GM12878 (cell line): ENCODE measurements around the gene HEMK1. TPM values are rescaled to one million over a fixed set of nuclear protein-coding genes. Genes with fewer than 3 reads are reported as not detected.

ENCODE experiments used
- ATAC-seq: fragments of 200-7000 bp; cut with Tn5 transposase; 3 replicates; pipeline ENCODE4 v1.9.1; 2020; ENCODE audit warnings: mild to moderate bottlenecking, moderate library complexity
- BruUV-seq: library from RNA; stranded (reverse); fragments of 400-500 nt; replicated peaks from 2 replicates; lab custom pipeline; 2021; lab: Mats Ljungman, UMichigan
- CTCF ChIA-PET: fragments of 300-600 bp; sonication (Branson Sonifier 250); formaldehyde crosslinking; extraction: SDS; loops from one replicate; lab custom pipeline; 2021; ENCODE audit warnings: inconsistent platforms; lab: Yijun Ruan, JAX
- POLR2A ChIA-PET: fragments of 350-600 bp; formaldehyde crosslinking; extraction: SDS; loops from one replicate; lab custom pipeline; 2021; ENCODE audit warnings: inconsistent platforms; lab: Charles Lee
- RAD21 ChIA-PET: fragments of 300-600 bp; sonication (Branson Sonifier 250); formaldehyde crosslinking; loops from one replicate; lab custom pipeline; 2023; ENCODE audit warnings: antibody characterized with exemption; ENCODE audit not compliant: unreplicated experiment; lab: Charles Lee
- SMC1A ChIA-PET: fragments of 300-600 bp; sonication (Branson Sonifier 250); formaldehyde crosslinking; loops from one replicate; lab custom pipeline; 2023; ENCODE audit not compliant: unreplicated experiment, uncharacterized antibody; lab: Charles Lee
- DNase-seq: peaks from one replicate; pipeline ENCODE4 v3.0.0-alpha.2; 2011; ENCODE audit warnings: low read depth, low spot score
- FAIRE-seq: peaks from 3 replicates; lab custom pipeline; 2011; peaks lifted over from hg19 to GRCh38; lab: Jason Lieb, UNC
- H2AFZ ChIP-seq: 2 replicates; pipeline ENCODE4 v1.6.0; 2011; ENCODE audit warnings: low read depth, low read length, control low read depth; ENCODE audit not compliant: control insufficient read depth
- H3K27ac ChIP-seq: 2 replicates; pipeline ENCODE4 v1.5.1; 2011; ENCODE audit warnings: control low read depth; ENCODE audit not compliant: control insufficient read depth, insufficient read depth
- H3K27me3 ChIP-seq, 2 experiments: replicated peaks in 1 of 2; 2 replicates each; pipeline versions ENCODE4 v1.6.0 to v1.6.1; 2011; ENCODE audit warnings: low read length in 1 of 2; ENCODE audit not compliant: control insufficient read depth in 2 of 2, insufficient read depth in 2 of 2
- H3K36me3 ChIP-seq, 2 experiments: 2 replicates each; pipeline ENCODE4 v1.5.1; 2011; ENCODE audit warnings: low read length in 1 of 2; ENCODE audit not compliant: control insufficient read depth in 2 of 2, insufficient read depth in 2 of 2
- H3K4me1 ChIP-seq: 2 replicates; pipeline ENCODE4 v1.6.1; 2011; ENCODE audit warnings: mild to moderate bottlenecking, low read length, moderate library complexity, mixed read lengths; ENCODE audit not compliant: control insufficient read depth, insufficient read depth
- H3K4me2 ChIP-seq: 2 replicates; pipeline ENCODE4 v1.6.0; 2011; ENCODE audit warnings: control low read depth; ENCODE audit not compliant: control insufficient read depth, insufficient read depth
- H3K4me3 ChIP-seq: fragments of 200-600 bp; sonication (generic); 2 replicates; pipeline ENCODE4 v1.5.1; 2016
- H3K79me2 ChIP-seq: 2 replicates; pipeline ENCODE4 v1.6.0; 2011; ENCODE audit warnings: low read length; ENCODE audit not compliant: control insufficient read depth, insufficient read depth
- H3K9ac ChIP-seq: 2 replicates; pipeline ENCODE4 v1.8.0; 2011; ENCODE audit warnings: low read length, control low read depth, mixed read lengths; ENCODE audit not compliant: control insufficient read depth, insufficient read depth
- H3K9me3 ChIP-seq: replicated peaks from 3 replicates; pipeline ENCODE4 v1.5.1; 2011; ENCODE audit warnings: mild to moderate bottlenecking, low read length; ENCODE audit not compliant: control insufficient read depth, insufficient read depth
- H4K20me1 ChIP-seq: 2 replicates; pipeline ENCODE4 v1.6.0; 2011; ENCODE audit not compliant: control insufficient read depth, insufficient read depth
- ATF2 ChIP-seq: IDR thresholded peaks from 2 replicates; pipeline ENCODE4 v1.6.1; 2012; ENCODE audit warnings: low read length, inconsistent platforms
- BMI1 ChIP-seq: fragments of 450-650 bp; IDR thresholded peaks from 2 replicates; pipeline ENCODE4 v1.6.1; 2016; ENCODE audit warnings: mild to moderate bottlenecking, moderate library complexity, borderline replicate concordance
- HDAC2 ChIP-seq: fragments of 200-600 bp; sonication (generic); IDR thresholded peaks from 2 replicates; pipeline ENCODE4 v1.6.1; 2017
- JUNB ChIP-seq: IDR thresholded peaks from 2 replicates; pipeline ENCODE4 v1.6.1; 2016; ENCODE audit warnings: antibody characterized with exemption, mild to moderate bottlenecking
- KLF5 ChIP-seq: fragments of 450-650 bp; IDR thresholded peaks from 2 replicates; pipeline ENCODE4 v1.6.1; 2014; ENCODE audit warnings: mild to moderate bottlenecking; ENCODE audit not compliant: partially characterized antibody
- MLLT1 ChIP-seq: fragments of 450-650 bp; IDR thresholded peaks from 2 replicates; pipeline ENCODE4 v1.6.1; 2016; ENCODE audit warnings: mild to moderate bottlenecking
- NFYA ChIP-seq: IDR thresholded peaks from 2 replicates; pipeline ENCODE4 v1.6.1; 2011; ENCODE audit warnings: low read depth, mild to moderate bottlenecking, low read length, improper control_type of control experiment, borderline replicate concordance
- POU2F2 ChIP-seq: IDR thresholded peaks from 3 replicates; pipeline ENCODE4 v1.6.1; 2011; ENCODE audit warnings: low read depth, mild to moderate bottlenecking, low read length, borderline replicate concordance
- RELA ChIP-seq: fragments of 450-650 bp; IDR thresholded peaks from 2 replicates; pipeline ENCODE4 v1.8.0; 2014; ENCODE audit warnings: borderline replicate concordance; ENCODE audit not compliant: partially characterized antibody
- SP1 ChIP-seq: IDR thresholded peaks from one replicate; pipeline ENCODE4 v1.6.1; 2011; ENCODE audit warnings: low read depth, low read length
- TBL1XR1 ChIP-seq: IDR thresholded peaks from 2 replicates; pipeline ENCODE4 v1.6.1; 2012; ENCODE audit warnings: low read depth, low read length, improper control_type of control experiment
- ZNF24 ChIP-seq: fragments of 450-650 bp; IDR thresholded peaks from 2 replicates; pipeline ENCODE4 v1.6.1; 2017; ENCODE audit warnings: antibody characterized with exemption, mild to moderate bottlenecking
- ZNF592 ChIP-seq: fragments of 450-650 bp; IDR thresholded peaks from 2 replicates; pipeline ENCODE4 v1.6.1; 2017; ENCODE audit warnings: mild to moderate bottlenecking, moderate library complexity
- WGBS: methylation state at CpG from one replicate; pipeline ENCODE4 v1.1.6; 2016; ENCODE audit warnings: low lambda C conversion rate; ENCODE audit not compliant: insufficient replicate concordance, insufficient coverage; ENCODE audit errors: missing lambda C conversion rate; 5-methylcytosine and 5-hydroxymethylcytosine counted together
- in situ Hi-C: fragments of 300-500 bp; cut with MboI; formaldehyde crosslinking; loops from 9 replicates; pipeline ENCODE4 v1.14.3; 2018; ENCODE audit warnings: mixed read lengths
- intact Hi-C: fragments of 100-400 bp; cut with micrococcal nuclease; formaldehyde crosslinking; loops from one replicate; pipeline ENCODE4 v1.14.2; 2022; ENCODE audit not compliant: unreplicated experiment
- polyA plus RNA-seq, 11 experiments: library from polyadenylated mRNA; depleted of rRNA in 4 of 11; unstranded in 6 of 11; stranded (reverse) in 5 of 11; fragments of >200 nt; fragmentation: Nextera tagmentation in 4 of 11; fragmentation: Illumina TruSeq in 1 of 11; extraction: Ambion mirVana in 4 of 11; extraction: Trizol in 1 of 11; gene quantifications; 1 replicate in 1 of 11; 2 replicates in 10 of 11; pipeline versions ENCODE4 v1.2.1 to v1.2.3, GENCODE V29; 2011 to 2016; ENCODE audit warnings: inconsistent platforms in 2 of 11, missing spikeins in 2 of 11, low read depth in 1 of 11
- total RNA-seq, 4 experiments: library from RNA; depleted of rRNA in 3 of 4; stranded (reverse); fragments of >200 nt in 3 of 4; fragmentation: Illumina TruSeq in 1 of 4; extraction: Trizol in 1 of 4; gene quantifications; 2 replicates each; pipeline versions ENCODE4 v1.2.1 to v1.2.3, GENCODE V29; 2013 to 2021
- TF ChIP-seq, protein P1 (sequence below): IDR thresholded peaks from 2 replicates; pipeline ENCODE4 v1.6.1; 2011; ENCODE audit warnings: low read depth, mild to moderate bottlenecking, low read length, moderate library complexity, borderline replicate concordance; ENCODE audit errors: extremely low read depth
- TF ChIP-seq, protein P2 (sequence below): fragments of 450-650 bp; IDR thresholded peaks from 2 replicates; pipeline ENCODE4 v1.6.1; 2017; ENCODE audit warnings: low read depth, mild to moderate bottlenecking, moderate library complexity

The HEMK1 gene
- total and polyA plus RNA-seq, 10 of the 15 experiments (the other 5 are each of a cell fraction or from before 2014, with no cell fraction given): 2.8 to 19.0 (median 12.0) TPM

- ChIA-PET POLR2A (no interaction called here), SMC1A (interaction anchor here (1.3 kb wide), 1 partner anchor 12 kb away, joined by 3 read pairs; no protein-coding TSS in a partner anchor), CTCF (interaction anchor here (1.2 to 1.8 kb wide), 6 partner anchors 9 to 204 kb away, joined by 3 to 11 read pairs (median 4); no protein-coding TSS in a partner anchor), RAD21 (no interaction called here)
- WGBS: 39% methylated on average over 7 of the region's 7 CpGs
- Histone ChIP-seq H3K9me3 (no peaks in the 10 kb centered on the region), H3K36me3 (no peaks in the 10 kb centered on the region), H3K79me2 (no peaks in the 10 kb centered on the region), H3K4me1 (no peaks in the 10 kb centered on the region), H4K20me1 (no peaks in the 10 kb centered on the region), H3K27ac (no peak overlapping the region), H3K4me3 (no peak overlapping the region), H3K9ac (no peak overlapping the region), H3K4me2 (no peak overlapping the region), H3K27me3 (no peaks in the 10 kb centered on the region; a peak in 1 of 4 replicates), H2AFZ (no peak overlapping the region)
- in situ Hi-C loops (no loop called here), intact Hi-C loops (no loop called here)
- BruUV-seq: no TSS peak
- no peak for DNase-seq
- no peak for FAIRE-seq
- ATAC-seq: peak; percentile 19; the same call in 1 of the 3 replicates
- TF ChIP-seq JUNB (no peak), KLF5 (no peak), TBL1XR1 (no peak), SP1 (no peak), MLLT1 (no peak), ZNF592 (no peak), NFYA (no peak), POU2F2 (no peak), ATF2 (no peak), BMI1 (no peak), ZNF24 (no peak), RELA (no peak), HDAC2 (no peak)
- TF ChIP-seq, protein P1, sequence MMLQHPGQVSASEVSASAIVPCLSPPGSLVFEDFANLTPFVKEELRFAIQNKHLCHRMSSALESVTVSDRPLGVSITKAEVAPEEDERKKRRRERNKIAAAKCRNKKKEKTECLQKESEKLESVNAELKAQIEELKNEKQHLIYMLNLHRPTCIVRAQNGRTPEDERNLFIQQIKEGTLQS: no peak
- TF ChIP-seq, protein P2, sequence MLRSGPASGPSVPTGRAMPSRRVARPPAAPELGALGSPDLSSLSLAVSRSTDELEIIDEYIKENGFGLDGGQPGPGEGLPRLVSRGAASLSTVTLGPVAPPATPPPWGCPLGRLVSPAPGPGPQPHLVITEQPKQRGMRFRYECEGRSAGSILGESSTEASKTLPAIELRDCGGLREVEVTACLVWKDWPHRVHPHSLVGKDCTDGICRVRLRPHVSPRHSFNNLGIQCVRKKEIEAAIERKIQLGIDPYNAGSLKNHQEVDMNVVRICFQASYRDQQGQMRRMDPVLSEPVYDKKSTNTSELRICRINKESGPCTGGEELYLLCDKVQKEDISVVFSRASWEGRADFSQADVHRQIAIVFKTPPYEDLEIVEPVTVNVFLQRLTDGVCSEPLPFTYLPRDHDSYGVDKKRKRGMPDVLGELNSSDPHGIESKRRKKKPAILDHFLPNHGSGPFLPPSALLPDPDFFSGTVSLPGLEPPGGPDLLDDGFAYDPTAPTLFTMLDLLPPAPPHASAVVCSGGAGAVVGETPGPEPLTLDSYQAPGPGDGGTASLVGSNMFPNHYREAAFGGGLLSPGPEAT: no peak
Measured at GRCh38 chr3:50551681-50552435, 17.5 kb upstream of the HEMK1 start.
